ENCODE measurements around the gene NDFIP2.

NDFIP2 gene

GRCh38 chr13:79547211-79548195, 66.5 kb downstream of the NDFIP2 start:
- no peak overlapping the region for H3K27ac ChIP-seq (ENCODE audit: low read depth, low read length)
- no peaks in the 10 kb centered on the region for H3K9me2 ChIP-seq (replicated peaks; ENCODE audit: insufficient read depth, low read length)
- H3K4me2 ChIP-seq (ENCODE audit: low read depth, low read length, poor library complexity, severe bottlenecking): no peak overlapping the region
- no peaks in the 10 kb centered on the region for H3K27me3 ChIP-seq (ENCODE audit: low read length)
- no peak overlapping the region for H3K9ac ChIP-seq (ENCODE audit: low read length)
- H3F3A ChIP-seq (ENCODE audit: insufficient read depth): peaks cover 3% of the 10 kb centered on the region; the same call in 1 of the 2 replicates
- no peak overlapping the region for H2AFZ ChIP-seq (ENCODE audit: low read depth, low read length, severe bottlenecking)
- H3K36me3 ChIP-seq (ENCODE audit: low read length): no peaks in the 10 kb centered on the region
- H4K20me1 ChIP-seq (ENCODE audit: low read depth, low read length): no peaks in the 10 kb centered on the region
- no peaks in the 10 kb centered on the region for H3K9me3 ChIP-seq (ENCODE audit: insufficient read depth, low read length)
- TF ChIP-seq CTCF (IDR thresholded peaks at IDR 0.05; ENCODE audit: insufficient read depth, low read length, poor library complexity, severe bottlenecking) (no peak), EZH2phosphoT487 (conservative IDR thresholded peaks at IDR 0.05; ENCODE audit: low read length) (no peak)
- H3K79me2 ChIP-seq (ENCODE audit: insufficient read depth, low read length): no peaks in the 10 kb centered on the region
- no peak overlapping the region for H3K4me3 ChIP-seq (ENCODE audit: insufficient read depth, low read length, poor library complexity, severe bottlenecking)

GRCh38 chr13:79548902-79549301, 67.9 kb downstream of the NDFIP2 start:
- Histone ChIP-seq H3K4me2 (ENCODE audit: low read depth, low read length, poor library complexity, severe bottlenecking) (no peak overlapping the region), H3K9me3 (ENCODE audit: insufficient read depth, low read length) (no peaks in the 10 kb centered on the region), H4K20me1 (ENCODE audit: low read depth, low read length) (no peaks in the 10 kb centered on the region), H3K36me3 (ENCODE audit: low read length) (no peaks in the 10 kb centered on the region), H3K9me2 (replicated peaks; ENCODE audit: insufficient read depth, low read length) (no peaks in the 10 kb centered on the region), H3K27ac (ENCODE audit: low read depth, low read length) (no peak overlapping the region), H3K9ac (ENCODE audit: low read length) (no peak overlapping the region), H3K4me3 (ENCODE audit: insufficient read depth, low read length, poor library complexity, severe bottlenecking) (no peak overlapping the region), H2AFZ (ENCODE audit: low read depth, low read length, severe bottlenecking) (no peak overlapping the region), H3F3A (ENCODE audit: insufficient read depth) (peaks cover 3% of the 10 kb centered on the region; the same call in 1 of the 2 replicates), H3K79me2 (ENCODE audit: insufficient read depth, low read length) (no peaks in the 10 kb centered on the region), H3K27me3 (ENCODE audit: low read length) (no peaks in the 10 kb centered on the region)
- TF ChIP-seq CTCF (IDR thresholded peaks at IDR 0.05; ENCODE audit: insufficient read depth, low read length, poor library complexity, severe bottlenecking) (no peak), EZH2phosphoT487 (conservative IDR thresholded peaks at IDR 0.05; ENCODE audit: low read length) (no peak)

GRCh38 chr13:79549355-79550106, 68.6 kb downstream of the NDFIP2 start:
- H3K27me3 ChIP-seq (ENCODE audit: low read length): no peaks in the 10 kb centered on the region
- no peak overlapping the region for H3K4me2 ChIP-seq (ENCODE audit: low read depth, low read length, poor library complexity, severe bottlenecking)
- peaks cover 3% of the 10 kb centered on the region; the same call in 1 of the 2 replicates for H3F3A ChIP-seq (ENCODE audit: insufficient read depth)
- no peak overlapping the region for H3K4me3 ChIP-seq (ENCODE audit: insufficient read depth, low read length, poor library complexity, severe bottlenecking)
- H3K27ac ChIP-seq (ENCODE audit: low read depth, low read length): no peak overlapping the region
- no peaks in the 10 kb centered on the region for H3K79me2 ChIP-seq (ENCODE audit: insufficient read depth, low read length)
- H3K9me3 ChIP-seq (ENCODE audit: insufficient read depth, low read length): no peaks in the 10 kb centered on the region
- no peak overlapping the region for H3K9ac ChIP-seq (ENCODE audit: low read length)
- H3K36me3 ChIP-seq (ENCODE audit: low read length): no peaks in the 10 kb centered on the region
- H3K9me2 ChIP-seq (replicated peaks; ENCODE audit: insufficient read depth, low read length): no peaks in the 10 kb centered on the region
- no peaks in the 10 kb centered on the region for H4K20me1 ChIP-seq (ENCODE audit: low read depth, low read length)
- TF ChIP-seq EZH2phosphoT487 (conservative IDR thresholded peaks at IDR 0.05; ENCODE audit: low read length) (no peak), CTCF (IDR thresholded peaks at IDR 0.05; ENCODE audit: insufficient read depth, low read length, poor library complexity, severe bottlenecking) (no peak)
- no peak overlapping the region for H2AFZ ChIP-seq (ENCODE audit: low read depth, low read length, severe bottlenecking)
